H9 (cell line): ENCODE data around the gene ELAVL4. TPM values are rescaled to one million over a fixed set of nuclear protein-coding genes. Genes with fewer than 3 reads are reported as not detected.

Experiments
- DNase-seq: peaks from one replicate; pipeline ENCODE4 v3.0.0-alpha.2; 2017
- H2AFZ ChIP-seq: one replicate; pipeline ENCODE4 v1.6.1; 2013; ENCODE audit warnings: mild to moderate bottlenecking, low read length, control low read depth, moderate library complexity
- H2AK5ac ChIP-seq: 2 replicates; pipeline ENCODE4 v1.6.1; 2013; ENCODE audit warnings: low read length, control low read depth, mixed read lengths; ENCODE audit not compliant: insufficient read length
- H2BK120ac ChIP-seq: one replicate; pipeline ENCODE4 v1.6.1; 2013; ENCODE audit warnings: low read depth, mild to moderate bottlenecking, low read length, control low read depth, inconsistent platforms; ENCODE audit not compliant: poor library complexity, severe bottlenecking
- H2BK12ac ChIP-seq: 2 replicates; pipeline ENCODE4 v1.6.1; 2013; ENCODE audit warnings: low read length, control low read depth, mixed read lengths, low read depth; ENCODE audit not compliant: insufficient read length
- H2BK15ac ChIP-seq: 2 replicates; pipeline ENCODE4 v1.6.1; 2013; ENCODE audit warnings: low read depth, low read length, control low read depth
- H2BK20ac ChIP-seq: one replicate; pipeline ENCODE4 v1.6.1; 2013; ENCODE audit warnings: low read depth, mild to moderate bottlenecking, low read length, control low read depth, inconsistent platforms; ENCODE audit not compliant: poor library complexity, severe bottlenecking
- H2BK5ac ChIP-seq: 2 replicates; pipeline ENCODE4 v1.6.1; 2013; ENCODE audit warnings: low read length, control low read depth, mixed read lengths; ENCODE audit not compliant: insufficient read length
- H3K14ac ChIP-seq: 2 replicates; pipeline ENCODE4 v1.6.1; 2013; ENCODE audit warnings: low read length, control low read depth; ENCODE audit not compliant: insufficient read depth
- H3K18ac ChIP-seq: 2 replicates; pipeline ENCODE4 v1.6.1; 2013; ENCODE audit warnings: low read depth, mild to moderate bottlenecking, mixed read lengths, low read length, control low read depth; ENCODE audit not compliant: insufficient read length
- H3K23ac ChIP-seq: 2 replicates; pipeline ENCODE4 v1.6.1; 2013; ENCODE audit warnings: low read length, control low read depth, mixed read lengths, low read depth; ENCODE audit not compliant: insufficient read length
- H3K23me2 ChIP-seq: 2 replicates; pipeline ENCODE4 v1.6.1; 2013; ENCODE audit warnings: low read depth, mild to moderate bottlenecking, mixed read lengths, low read length, control low read depth; ENCODE audit not compliant: insufficient read length, poor library complexity, severe bottlenecking
- H3K27ac ChIP-seq: 2 replicates; pipeline ENCODE4 v1.5.1; 2013; ENCODE audit warnings: low read length, control low read depth, mixed read lengths, low read depth; ENCODE audit not compliant: insufficient read length
- H3K27me3 ChIP-seq: 2 replicates; pipeline ENCODE4 v1.6.1; 2013; ENCODE audit warnings: low read length, control low read depth, inconsistent platforms; ENCODE audit not compliant: insufficient read depth
- H3K4ac ChIP-seq: 2 replicates; pipeline ENCODE4 v1.6.1; 2013; ENCODE audit warnings: low read depth, mild to moderate bottlenecking, control low read depth, inconsistent platforms, low read length, moderate library complexity
- H3K4me1 ChIP-seq: 2 replicates; pipeline ENCODE4 v1.6.1; 2013; ENCODE audit warnings: low read length, control low read depth, inconsistent platforms; ENCODE audit not compliant: insufficient read depth
- H3K4me2 ChIP-seq: 2 replicates; pipeline ENCODE4 v1.6.1; 2013; ENCODE audit warnings: low read length, control low read depth, mixed read lengths; ENCODE audit not compliant: insufficient read length, insufficient read depth
- H3K56ac ChIP-seq: 2 replicates; pipeline ENCODE4 v1.6.1; 2013; ENCODE audit warnings: low read depth, mild to moderate bottlenecking, mixed read lengths, low read length, control low read depth; ENCODE audit not compliant: insufficient read length
- H3K79me1 ChIP-seq: 2 replicates; pipeline ENCODE4 v1.6.1; 2013; ENCODE audit warnings: low read depth, mild to moderate bottlenecking, moderate library complexity, low read length, control low read depth, inconsistent platforms; ENCODE audit not compliant: insufficient read depth, poor library complexity, severe bottlenecking
- H3K79me2 ChIP-seq: 2 replicates; pipeline ENCODE4 v1.6.1; 2013; ENCODE audit warnings: low read length, control low read depth, inconsistent platforms; ENCODE audit not compliant: insufficient read depth
- H3K9ac ChIP-seq: 2 replicates; pipeline ENCODE4 v1.6.1; 2013; ENCODE audit warnings: low read length, control low read depth, mixed read lengths; ENCODE audit not compliant: insufficient read length; ENCODE audit errors: extremely low read depth
- H3K9me3 ChIP-seq: one replicate; pipeline ENCODE4 v1.6.1; 2013; ENCODE audit warnings: low read depth, low read length, inconsistent platforms; ENCODE audit not compliant: control insufficient read depth
- H3T11ph ChIP-seq: one replicate; pipeline ENCODE4 v1.6.1; 2013; ENCODE audit warnings: mild to moderate bottlenecking, low read length, control low read depth, inconsistent platforms
- H4K20me1 ChIP-seq: one replicate; pipeline ENCODE4 v1.6.1; 2013; ENCODE audit not compliant: control insufficient read depth, insufficient read length, insufficient read depth
- H4K5ac ChIP-seq: 2 replicates; pipeline ENCODE4 v1.6.1; 2013; ENCODE audit warnings: low read depth, mild to moderate bottlenecking, mixed read lengths, low read length, control low read depth; ENCODE audit not compliant: insufficient read length
- H4K8ac ChIP-seq: replicated peaks from 2 replicates; pipeline ENCODE4 v1.6.1; 2013; ENCODE audit warnings: low read length, control low read depth, mixed read lengths, low read depth; ENCODE audit not compliant: insufficient read length
- H4K91ac ChIP-seq: 2 replicates; pipeline ENCODE4 v1.6.1; 2013; ENCODE audit warnings: low read depth, mild to moderate bottlenecking, moderate library complexity, mixed read lengths, low read length, control low read depth; ENCODE audit not compliant: insufficient read length
- H3K27ac Mint-ChIP-seq, 3 experiments: 2 replicates in 2 of 3; 3 replicates in 1 of 3; pipeline ENCODE4 v1.8.0; 2020 to 2021; ENCODE audit warnings: mixed read lengths in 3 of 3, mild to moderate bottlenecking in 1 of 3, moderate library complexity in 1 of 3
- H3K27me3 Mint-ChIP-seq: 2 replicates; pipeline ENCODE4 v1.8.0; 2021; ENCODE audit warnings: low read depth, mild to moderate bottlenecking, moderate library complexity, mixed read lengths
- H3K36me3 Mint-ChIP-seq, 3 experiments: 2 replicates in 2 of 3; 3 replicates in 1 of 3; pipeline ENCODE4 v1.8.0; 2020 to 2021; ENCODE audit warnings: low read depth in 3 of 3, mixed read lengths in 3 of 3; ENCODE audit not compliant: insufficient read depth in 1 of 3
- H3K4me1 Mint-ChIP-seq, 2 experiments: 2 replicates each; pipeline ENCODE4 v1.8.0; 2020; ENCODE audit warnings: mixed read lengths in 2 of 2
- H3K4me3 Mint-ChIP-seq, 2 experiments: 2 replicates in 1 of 2; 3 replicates in 1 of 2; pipeline ENCODE4 v1.8.0; 2020 to 2021; ENCODE audit warnings: mild to moderate bottlenecking in 2 of 2, mixed read lengths in 2 of 2, moderate library complexity in 1 of 2
- H3K9me3 Mint-ChIP-seq, 2 experiments: 2 replicates in 1 of 2; 3 replicates in 1 of 2; pipeline ENCODE4 v1.8.0; 2020; ENCODE audit warnings: mild to moderate bottlenecking in 2 of 2, mixed read lengths in 2 of 2, moderate library complexity in 1 of 2
- WGBS: extraction: QIAGEN DNeasy Blood & Tissue Kit; methylation state at CpG from one replicate; pipeline ENCODE4 v1.1.7; 2013; ENCODE audit warnings: missing lambda C conversion rate, low lambda C conversion rate, mixed read lengths; ENCODE audit not compliant: insufficient read length; ENCODE audit errors: extremely low coverage; 5-methylcytosine and 5-hydroxymethylcytosine counted together
- total RNA-seq: library from RNA; stranded (reverse); gene quantifications from 2 replicates; pipeline ENCODE4 v1.2.1, GENCODE V29; 2021
- TF ChIP-seq, protein P1 (sequence below): fragments of 200-600 bp; sonication (generic); conservative IDR thresholded peaks from 3 replicates; pipeline ENCODE4 v1.8.0; 2021; ENCODE audit warnings: antibody characterized with exemption, mild to moderate bottlenecking

ELAVL4 gene
- total RNA-seq, 1 experiment from 2014 or later, result not detected

- no peaks in the 10 kb centered on the region for H3K4me1 ChIP-seq
- no peaks in the 10 kb centered on the region for H3K9me3 ChIP-seq
- H4K20me1 ChIP-seq, result no peaks in the 10 kb centered on the region
- Mint-ChIP-seq H3K4me1 (no peaks in the 10 kb centered on the region), H3K27ac (no peak overlapping the region), H3K36me3 (peaks cover 0 to 26% (median 0%) of the 10 kb centered on the region in 3 experiments; a peak in 2 of 7 replicates), H3K9me3 (peaks cover 0 to 52% of the 10 kb centered on the region in 2 experiments; a peak in 2 of 5 replicates), H3K27me3 (peaks cover 3% of the 10 kb centered on the region), H3K4me3 (no peak overlapping the region)
- no peak overlapping the region for H3K9ac ChIP-seq
- no peaks in the 10 kb centered on the region for H3K79me1 ChIP-seq
- H4K5ac ChIP-seq, result no peak overlapping the region
- TF ChIP-seq, protein P1, sequence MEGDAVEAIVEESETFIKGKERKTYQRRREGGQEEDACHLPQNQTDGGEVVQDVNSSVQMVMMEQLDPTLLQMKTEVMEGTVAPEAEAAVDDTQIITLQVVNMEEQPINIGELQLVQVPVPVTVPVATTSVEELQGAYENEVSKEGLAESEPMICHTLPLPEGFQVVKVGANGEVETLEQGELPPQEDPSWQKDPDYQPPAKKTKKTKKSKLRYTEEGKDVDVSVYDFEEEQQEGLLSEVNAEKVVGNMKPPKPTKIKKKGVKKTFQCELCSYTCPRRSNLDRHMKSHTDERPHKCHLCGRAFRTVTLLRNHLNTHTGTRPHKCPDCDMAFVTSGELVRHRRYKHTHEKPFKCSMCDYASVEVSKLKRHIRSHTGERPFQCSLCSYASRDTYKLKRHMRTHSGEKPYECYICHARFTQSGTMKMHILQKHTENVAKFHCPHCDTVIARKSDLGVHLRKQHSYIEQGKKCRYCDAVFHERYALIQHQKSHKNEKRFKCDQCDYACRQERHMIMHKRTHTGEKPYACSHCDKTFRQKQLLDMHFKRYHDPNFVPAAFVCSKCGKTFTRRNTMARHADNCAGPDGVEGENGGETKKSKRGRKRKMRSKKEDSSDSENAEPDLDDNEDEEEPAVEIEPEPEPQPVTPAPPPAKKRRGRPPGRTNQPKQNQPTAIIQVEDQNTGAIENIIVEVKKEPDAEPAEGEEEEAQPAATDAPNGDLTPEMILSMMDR, result no peak
- H4K91ac ChIP-seq, result no peak overlapping the region
- H4K8ac ChIP-seq, result no peak overlapping the region
- no peak overlapping the region for H3T11ph ChIP-seq
- H3K79me2 ChIP-seq, result no peaks in the 10 kb centered on the region
- DNase-seq, result no peak
- no peak overlapping the region for H2BK20ac ChIP-seq
- H2AK5ac ChIP-seq, result no peak overlapping the region
- H2BK15ac ChIP-seq, result no peak overlapping the region
- H2BK12ac ChIP-seq, result no peak overlapping the region
- H3K56ac ChIP-seq, result no peak overlapping the region
- H3K4me2 ChIP-seq, result no peak overlapping the region
- H2BK5ac ChIP-seq, result no peak overlapping the region
- no peaks in the 10 kb centered on the region for H3K23me2 ChIP-seq
- no peak overlapping the region for H3K27ac ChIP-seq
- H3K23ac ChIP-seq, result no peak overlapping the region
- H3K18ac ChIP-seq, result no peak overlapping the region
- H3K14ac ChIP-seq, result no peak overlapping the region
- H3K4ac ChIP-seq, result no peak overlapping the region
- no peak overlapping the region for H2AFZ ChIP-seq
- no peak overlapping the region for H2BK120ac ChIP-seq
- no CpG with 5 or more reads among the region's 2 CpGs for WGBS
- no peaks in the 10 kb centered on the region for H3K27me3 ChIP-seq
Observed at GRCh38 chr1:50195205-50195604, 86.5 kb downstream of the ELAVL4 start.
